ENCODE data around the gene TTLL8.

TTLL8 gene

GRCh38 chr22:50025993-50026392, 32.1 kb downstream of the TTLL8 start:
- no peak for DNase-seq (ENCODE audit: low read depth)
- TF ChIP-seq MYC (IDR thresholded peaks at IDR 0.05; ENCODE audit: low read depth, low read length), result no peak
- TF ChIP-seq POLR2A (IDR thresholded peaks at IDR 0.05; ENCODE audit: extremely low read depth, insufficient read length), result no peak
- TF ChIP-seq CTCF (IDR thresholded peaks at IDR 0.05; ENCODE audit: low read depth, low read length), result no peak
- no peak for TF ChIP-seq MAX (IDR thresholded peaks at IDR 0.05; ENCODE audit: low read depth, low read length)
- no peak overlapping the region for H3K4me3 ChIP-seq (ENCODE audit: low read depth, low read length)

- DNase-seq (ENCODE audit: low read depth), result no peak
- H3K4me3 ChIP-seq (ENCODE audit: low read depth, low read length), result no peak overlapping the region
- TF ChIP-seq CTCF (IDR thresholded peaks at IDR 0.05; ENCODE audit: low read depth, low read length), result no peak
These were observed 35.8 kb downstream of the TTLL8 start for GRCh38 chr22:50022171-50022819.

GRCh38 chr22:50020606-50021005, 37.5 kb downstream of the TTLL8 start:
- no peak overlapping the region for H3K4me3 ChIP-seq (ENCODE audit: low read depth, low read length)
- TF ChIP-seq MYC (IDR thresholded peaks at IDR 0.05; ENCODE audit: low read depth, low read length), result no peak
- TF ChIP-seq CTCF (IDR thresholded peaks at IDR 0.05; ENCODE audit: low read depth, low read length), result no peak
- TF ChIP-seq MAX (IDR thresholded peaks at IDR 0.05; ENCODE audit: low read depth, low read length), result no peak
- TF ChIP-seq POLR2A (IDR thresholded peaks at IDR 0.05; ENCODE audit: extremely low read depth, insufficient read length), result no peak
- DNase-seq (ENCODE audit: low read depth), result no peak

GRCh38 chr22:50019316-50019715, 38.8 kb downstream of the TTLL8 start:
- no peak for TF ChIP-seq MAX (IDR thresholded peaks at IDR 0.05; ENCODE audit: low read depth, low read length)
- TF ChIP-seq MYC (IDR thresholded peaks at IDR 0.05; ENCODE audit: low read depth, low read length), result no peak
- TF ChIP-seq CTCF (IDR thresholded peaks at IDR 0.05; ENCODE audit: low read depth, low read length), result no peak
- TF ChIP-seq POLR2A (IDR thresholded peaks at IDR 0.05; ENCODE audit: extremely low read depth, insufficient read length), result no peak
- no peak for DNase-seq (ENCODE audit: low read depth)
- H3K4me3 ChIP-seq (ENCODE audit: low read depth, low read length), result no peak overlapping the region

GRCh38 chr22:50018608-50019285, 39.4 kb downstream of the TTLL8 start:
- DNase-seq (ENCODE audit: low read depth), result no peak
- H3K4me3 ChIP-seq (ENCODE audit: low read depth, low read length), result no peak overlapping the region
- TF ChIP-seq POLR2A (IDR thresholded peaks at IDR 0.05; ENCODE audit: extremely low read depth, insufficient read length) (no peak), CTCF (IDR thresholded peaks at IDR 0.05; ENCODE audit: low read depth, low read length) (no peak), MYC (IDR thresholded peaks at IDR 0.05; ENCODE audit: low read depth, low read length) (no peak), MAX (IDR thresholded peaks at IDR 0.05; ENCODE audit: low read depth, low read length) (no peak)
